SW 1271 (cell line): Measurements from ENCODE around the gene PLEKHM3.

Experiments
- DNase-seq, 2 experiments: peaks; one replicate each; lab custom pipeline; 2025; lab: John Stamatoyannopoulos, UW

The PLEKHM3 gene

GRCh38 chr2:207854484-207855440 lies 170.6 kb downstream of the PLEKHM3 start:
- no peak for DNase-seq

DNA sequence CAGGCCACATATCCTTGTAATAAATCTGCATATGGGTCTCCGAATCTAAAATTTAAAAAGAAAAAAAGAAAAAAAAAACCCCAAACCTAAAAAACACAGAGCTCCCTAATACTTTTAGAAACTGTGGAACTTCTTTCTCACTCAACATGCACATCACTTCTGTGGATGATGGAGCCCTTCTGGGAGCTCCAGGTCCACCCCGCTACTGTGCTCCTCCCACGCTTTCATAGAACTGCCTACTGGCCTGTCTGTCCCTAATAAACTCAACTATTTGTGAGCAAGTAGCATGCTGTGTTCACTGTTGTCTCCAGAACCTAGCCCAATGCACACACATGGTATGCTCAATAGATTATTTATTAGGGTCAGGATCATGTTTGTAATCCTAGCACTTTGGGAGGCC lies 172.5 kb downstream of the PLEKHM3 start:
- DNase-seq: no peak

DNA sequence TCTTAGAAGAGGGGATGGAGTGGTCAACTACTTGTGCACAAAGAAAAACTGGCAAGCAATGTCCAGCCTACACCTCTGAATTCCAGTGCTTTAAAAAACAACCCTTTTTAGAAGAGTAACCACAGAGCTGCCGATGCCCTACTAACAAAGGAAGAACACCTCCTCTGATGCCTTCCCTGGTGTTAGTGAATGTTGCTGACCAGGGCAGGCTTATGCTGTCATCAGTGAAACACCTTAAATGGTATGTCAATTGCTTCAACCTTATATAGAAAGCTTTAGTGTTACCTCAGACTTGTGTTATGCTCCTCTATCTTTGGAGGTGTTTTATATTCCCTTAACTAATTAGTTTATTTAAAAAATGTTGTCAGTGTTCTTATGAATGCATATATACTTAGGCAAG lies 175.9 kb downstream of the PLEKHM3 start:
- DNase-seq: no peak

GRCh38 chr2:207848545-207848928 lies 176.8 kb downstream of the PLEKHM3 start:
- no peak for DNase-seq

- peak in 1 of 2 experiments; percentile 28 for DNase-seq
Measured at GRCh38 chr2:207847807-207848544, 177.4 kb downstream of the PLEKHM3 start.

DNA sequence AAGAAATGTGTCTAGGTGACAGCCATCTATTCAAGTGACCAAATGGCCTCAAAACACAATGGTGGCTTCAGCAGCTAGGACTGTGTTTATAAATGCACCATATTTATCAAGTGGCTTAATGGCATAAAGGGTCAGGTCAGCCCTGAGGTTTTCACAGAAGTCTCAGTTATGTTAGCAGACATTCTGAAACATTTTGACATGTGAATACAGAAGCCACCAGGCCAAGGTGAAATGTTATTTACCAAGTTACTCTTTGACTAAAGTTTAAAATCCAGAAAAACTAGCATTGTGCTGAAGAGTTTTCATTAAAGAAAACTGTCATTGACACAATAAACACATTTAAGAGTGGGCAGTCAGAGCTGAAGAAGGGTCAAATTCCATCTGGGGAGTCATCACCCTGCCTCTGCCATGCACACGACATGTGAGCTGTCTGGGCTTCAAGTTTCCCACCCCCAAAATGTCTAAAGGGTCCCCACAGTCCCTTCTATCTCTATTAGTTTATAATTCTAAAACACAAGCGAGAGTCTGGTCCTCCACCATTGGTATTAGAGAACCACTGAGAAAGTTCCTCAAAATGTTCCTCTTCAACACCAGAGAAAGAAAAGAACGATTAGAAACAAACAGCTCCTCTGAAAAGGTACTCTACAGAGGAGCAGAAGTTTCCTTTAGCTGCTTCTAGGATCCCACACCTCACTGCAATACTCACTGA lies 178.1 kb downstream of the PLEKHM3 start:
- no peak for DNase-seq

- no peak for DNase-seq
Measured at GRCh38 chr2:207845202-207845864, 180.0 kb downstream of the PLEKHM3 start.

DNA sequence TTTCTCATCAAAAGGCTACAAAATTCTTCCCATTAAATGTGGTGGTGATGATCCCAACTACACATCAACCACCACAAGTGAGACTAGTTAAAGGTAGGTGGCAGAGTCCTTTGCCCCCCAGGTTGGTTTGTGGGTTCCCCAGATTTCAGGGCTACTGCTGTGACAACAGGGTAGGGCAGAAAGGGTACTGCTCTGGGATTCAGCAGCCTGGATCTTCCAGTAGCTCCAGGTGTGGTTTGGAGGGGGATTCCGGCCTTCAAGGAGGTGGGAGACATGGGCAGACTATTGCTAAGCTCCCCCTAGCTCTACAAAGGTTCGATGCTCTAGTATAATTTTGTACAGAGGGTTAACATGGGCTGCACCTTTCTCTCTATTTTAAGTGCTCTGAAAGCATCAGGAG lies 180.7 kb downstream of the PLEKHM3 start:
- DNase-seq: no peak

GRCh38 chr2:207840101-207840500 lies 185.2 kb downstream of the PLEKHM3 start:
- DNase-seq: no peak

DNA sequence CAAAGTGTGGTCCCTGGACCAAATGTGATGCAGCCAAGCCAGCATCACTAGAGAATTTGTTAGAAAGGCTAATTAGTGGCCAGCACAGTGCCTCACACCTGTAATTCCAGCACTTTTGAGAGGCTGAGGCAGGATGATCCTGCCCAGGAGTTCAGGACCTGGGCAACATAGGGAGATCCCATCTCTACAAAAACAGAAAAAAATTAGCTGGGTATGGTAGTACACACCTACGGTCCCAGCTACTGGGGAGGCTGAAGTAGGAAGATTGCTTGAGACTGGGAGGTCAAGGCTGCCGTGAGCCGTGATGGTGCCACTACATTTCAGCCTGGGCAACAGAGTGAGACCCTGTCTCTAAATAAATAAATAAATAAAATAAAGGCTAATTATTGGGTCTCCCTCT lies 185.8 kb downstream of the PLEKHM3 start:
- no peak for DNase-seq

DNA sequence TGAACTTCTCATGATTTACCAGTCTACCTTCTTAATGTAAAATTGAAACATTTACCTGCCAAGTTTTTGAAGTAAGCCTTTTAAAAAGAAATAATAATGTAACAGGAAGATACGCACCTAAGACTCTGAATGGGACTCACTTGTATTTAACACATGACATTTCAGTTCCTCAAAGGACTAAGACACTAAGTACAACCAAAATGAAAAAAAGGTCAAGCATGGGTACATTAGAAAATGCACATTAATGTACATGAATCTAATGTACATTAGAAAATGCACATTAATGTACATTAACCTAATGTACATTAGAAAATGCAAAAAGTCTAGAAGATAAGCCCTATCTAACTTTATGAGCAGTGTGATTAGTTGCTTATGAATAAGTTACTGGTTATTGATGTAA lies 186.3 kb downstream of the PLEKHM3 start:
- no peak for DNase-seq

DNA sequence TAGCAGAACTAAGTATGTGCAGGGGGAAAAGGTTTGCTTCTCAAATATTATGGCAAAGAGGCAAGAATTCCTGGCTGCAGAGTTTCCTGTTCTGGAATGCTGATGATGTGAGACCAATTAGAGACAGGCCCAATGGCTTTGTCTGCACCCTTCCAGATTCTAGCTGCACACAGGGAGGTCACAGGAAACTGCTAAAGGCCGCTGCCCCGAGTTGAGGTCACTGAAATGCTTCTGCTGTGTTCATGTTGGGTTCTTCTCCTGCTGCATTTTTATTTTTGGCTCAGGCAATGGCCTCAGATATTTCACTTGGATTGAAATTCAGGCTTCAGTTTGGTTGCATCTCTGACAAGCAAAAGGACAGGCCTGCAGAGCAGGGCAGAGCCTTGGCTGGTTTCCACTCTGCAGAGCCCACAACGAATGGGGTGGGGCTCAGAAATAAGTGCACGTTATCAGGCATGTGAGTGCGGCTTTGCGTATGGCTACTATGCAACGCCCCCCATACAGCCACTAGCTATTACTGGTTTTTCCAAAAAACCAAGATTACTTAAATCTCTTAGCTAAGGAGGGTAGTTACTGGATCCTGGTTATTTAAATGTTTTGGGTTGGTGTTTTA lies 188.7 kb downstream of the PLEKHM3 start:
- DNase-seq: no peak

DNA sequence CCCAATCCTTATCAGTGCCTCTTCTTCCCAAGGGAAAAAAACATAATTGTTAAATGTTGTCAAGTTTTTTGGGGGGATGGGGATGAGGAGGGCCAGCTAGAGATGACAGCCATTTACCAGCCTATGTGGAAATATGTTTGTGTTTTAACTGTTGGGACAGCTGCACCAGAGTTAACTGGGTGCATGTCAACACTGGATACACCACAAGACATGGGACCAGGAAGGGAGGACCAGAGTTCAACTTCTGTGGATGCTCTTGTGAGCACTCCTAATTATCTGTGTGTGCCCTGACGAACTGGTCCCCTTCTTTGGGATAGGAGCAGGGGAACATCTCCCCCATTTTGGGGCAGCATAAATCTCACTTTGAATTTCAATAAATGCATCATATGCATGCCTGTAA lies 189.5 kb downstream of the PLEKHM3 start:
- no peak for DNase-seq

DNA sequence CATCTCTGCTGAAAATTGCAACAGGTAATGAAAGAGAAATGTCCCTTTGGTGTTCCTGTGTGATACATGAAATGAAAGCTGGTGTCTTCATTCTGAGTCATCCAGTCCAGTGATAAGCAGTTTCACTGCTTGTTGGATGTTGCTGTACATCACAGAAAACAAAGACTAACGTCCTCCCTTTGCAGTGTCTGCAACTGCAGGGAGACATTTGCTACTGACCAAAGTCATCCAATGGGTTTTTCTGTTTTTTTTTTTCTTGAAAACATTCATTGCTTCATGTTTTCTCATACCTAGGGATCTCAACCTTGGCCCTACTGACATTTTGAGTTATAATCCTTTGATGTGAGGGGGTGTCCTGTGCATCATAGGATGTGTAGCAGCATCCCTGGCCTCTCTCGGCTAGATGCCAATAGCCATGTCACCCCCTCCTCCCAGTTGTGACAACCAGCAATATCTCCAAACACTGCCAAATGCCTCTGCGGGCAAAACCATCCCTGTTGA lies 192.0 kb downstream of the PLEKHM3 start:
- no peak for DNase-seq

DNA sequence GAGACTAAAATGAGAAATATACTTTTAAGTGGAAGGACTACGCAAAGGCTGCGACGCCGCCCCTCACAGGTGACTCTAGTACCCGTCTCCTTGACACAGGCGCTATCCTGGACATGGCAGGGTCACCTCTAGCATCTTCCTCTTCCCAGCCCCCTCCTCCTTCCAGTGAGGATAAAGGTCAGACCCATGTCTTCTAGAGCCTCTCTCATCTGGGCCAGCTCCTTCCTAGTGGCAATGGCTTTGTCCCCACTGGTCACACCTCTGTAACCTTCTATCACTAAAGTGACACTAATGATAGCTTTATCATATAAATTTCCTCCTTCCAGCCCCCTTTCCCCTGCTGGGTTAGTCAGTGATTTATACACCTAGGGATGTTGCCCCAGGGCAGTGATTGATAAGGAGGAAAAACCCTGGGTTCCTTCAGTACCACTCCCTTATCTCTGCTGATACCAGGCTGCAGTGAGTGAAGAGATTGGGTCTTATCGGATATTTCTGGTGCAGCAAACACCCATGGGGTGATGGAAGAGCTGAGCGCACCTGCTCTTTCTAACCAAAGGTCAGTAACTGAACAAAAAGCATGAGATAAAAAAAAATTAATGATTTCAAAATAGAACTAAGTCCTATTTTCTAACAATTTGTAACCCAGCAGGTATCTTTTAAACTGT lies 193.6 kb downstream of the PLEKHM3 start:
- DNase-seq: no peak

GRCh38 chr2:207830778-207831438 lies 194.4 kb downstream of the PLEKHM3 start:
- DNase-seq: no peak

DNA sequence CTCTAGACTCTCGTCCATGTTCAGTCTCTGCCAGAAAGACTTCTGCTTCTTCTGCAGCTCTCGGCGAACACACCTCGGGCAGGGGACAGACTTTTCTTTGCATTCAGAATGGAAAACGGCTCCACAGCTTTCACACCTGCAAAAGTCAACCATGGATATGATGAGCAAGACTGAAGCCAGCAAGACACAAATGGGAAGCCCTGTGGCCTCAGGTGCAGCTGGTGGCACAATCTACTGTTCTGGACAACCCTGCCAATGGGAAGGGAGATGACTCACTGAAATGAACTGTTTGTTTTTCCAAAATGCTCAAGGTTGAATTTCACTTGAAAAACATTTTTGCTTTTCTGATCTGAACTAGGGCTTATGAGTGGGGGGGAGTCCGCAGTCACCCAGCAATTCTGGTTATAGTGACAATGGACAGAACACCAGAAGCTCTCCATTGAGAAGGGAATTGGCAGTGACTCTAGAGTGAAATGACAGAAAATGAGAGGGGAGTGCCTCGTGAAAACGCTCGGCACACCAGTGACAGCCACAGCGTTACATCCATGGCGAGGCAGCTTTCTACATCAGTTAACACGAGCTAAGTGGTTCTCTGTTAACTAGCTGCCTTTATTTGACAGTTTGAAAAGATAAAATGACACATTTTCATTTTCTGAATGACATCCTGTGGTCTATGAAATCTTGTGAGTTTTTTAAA lies 196.8 kb downstream of the PLEKHM3 start:
- peak in 1 of 2 experiments; percentile 7 for DNase-seq

DNA sequence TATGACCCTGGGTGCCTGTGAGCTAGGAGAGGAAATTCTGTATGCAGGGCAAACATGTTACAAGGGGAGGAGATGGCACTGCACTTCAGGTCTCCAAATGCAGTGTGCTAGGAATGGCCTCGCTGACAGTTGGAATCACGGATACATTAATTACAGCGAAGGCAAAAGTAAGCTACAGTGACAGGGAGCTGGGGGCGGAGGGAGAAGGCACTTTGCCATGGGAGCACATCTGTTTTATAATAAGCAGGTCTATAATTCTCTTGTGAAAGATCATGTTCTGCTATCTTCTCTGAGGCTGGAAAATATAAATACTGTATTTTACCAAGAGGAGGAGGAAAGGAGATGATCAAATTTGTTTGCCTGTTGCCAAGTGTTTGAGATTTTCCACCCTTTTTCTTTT lies 199.3 kb downstream of the PLEKHM3 start:
- no peak for DNase-seq
